Activated CD4-positive, alpha-beta T cell treated with anti-CD3 and anti-CD28 coated beads for 24 hours (primary cell): ENCODE data around the gene PIK3R6.

Experiments
- DNase-seq, 2 donors: peaks; one replicate each; pipeline ENCODE4 v3.0.0-alpha.2; 2020; ENCODE audit warnings: low read depth in 2 of 2

The PIK3R6 gene

DNA sequence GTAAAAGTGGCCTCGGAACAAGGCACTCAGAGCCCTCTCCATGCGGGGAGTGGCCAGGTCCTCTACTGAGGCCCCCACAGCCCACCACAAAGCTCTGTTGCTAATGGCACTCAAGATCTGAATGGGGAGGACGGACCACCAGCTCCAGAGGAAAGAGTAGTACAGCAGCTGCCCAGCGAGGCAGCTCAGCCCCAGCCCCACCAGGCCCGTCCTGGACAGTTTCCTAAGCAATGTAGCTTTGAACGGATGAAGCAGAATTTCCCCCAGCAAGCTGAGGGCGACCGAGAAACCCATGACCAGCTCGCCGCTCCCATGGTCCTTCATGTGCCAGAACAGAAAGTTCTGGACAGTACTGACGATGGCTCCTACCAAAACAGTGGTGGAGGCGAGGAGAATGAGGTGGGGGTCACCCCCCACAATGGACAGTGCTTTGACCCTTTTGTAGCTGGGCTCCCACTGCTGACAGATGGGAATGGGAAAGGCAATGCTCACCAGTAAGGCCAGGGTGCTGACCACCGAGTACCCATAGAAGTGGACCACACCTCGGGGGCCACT, 69.8 kb downstream of the PIK3R6 start:
- DNase-seq, result no peak

DNA sequence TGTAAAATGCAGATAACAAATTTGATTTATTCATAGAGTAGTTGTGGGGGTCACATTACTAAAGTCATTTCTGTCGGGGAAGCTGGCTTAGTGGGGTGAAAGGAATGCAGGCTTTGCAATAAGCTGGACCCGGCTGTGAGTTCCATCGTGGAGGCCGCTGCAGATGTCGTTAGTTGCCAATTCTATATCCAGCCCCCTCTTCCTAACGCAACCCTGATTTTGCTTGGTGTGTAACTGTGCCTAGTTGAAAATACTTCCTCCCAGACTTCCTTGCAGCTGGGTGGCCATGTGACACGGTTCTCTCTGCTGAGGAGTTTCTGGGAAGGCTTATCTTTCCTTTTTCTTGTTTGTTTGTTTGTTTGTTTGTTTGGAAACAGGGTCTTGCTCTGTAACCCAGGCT, 72.8 kb downstream of the PIK3R6 start:
- no peak for DNase-seq

DNA sequence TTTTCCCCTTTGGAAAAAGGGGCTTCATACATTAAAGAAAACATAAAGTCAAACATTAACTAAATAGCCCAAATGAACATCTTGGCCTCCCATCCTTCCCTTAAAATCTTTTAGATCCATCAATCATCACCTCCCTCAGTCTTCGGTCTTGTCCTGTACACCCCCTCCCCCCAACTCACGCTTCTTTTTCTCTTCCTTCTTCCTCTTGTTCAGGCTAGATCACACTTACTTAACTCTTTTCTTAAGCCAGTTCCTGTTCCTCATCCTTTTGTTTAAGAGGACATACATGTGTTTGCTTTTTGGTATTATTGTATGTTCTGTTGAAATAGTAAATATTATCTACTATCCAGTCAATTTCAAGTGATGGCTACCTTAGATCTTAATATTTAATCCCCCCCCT, 73.8 kb downstream of the PIK3R6 start:
- no peak for DNase-seq

DNA sequence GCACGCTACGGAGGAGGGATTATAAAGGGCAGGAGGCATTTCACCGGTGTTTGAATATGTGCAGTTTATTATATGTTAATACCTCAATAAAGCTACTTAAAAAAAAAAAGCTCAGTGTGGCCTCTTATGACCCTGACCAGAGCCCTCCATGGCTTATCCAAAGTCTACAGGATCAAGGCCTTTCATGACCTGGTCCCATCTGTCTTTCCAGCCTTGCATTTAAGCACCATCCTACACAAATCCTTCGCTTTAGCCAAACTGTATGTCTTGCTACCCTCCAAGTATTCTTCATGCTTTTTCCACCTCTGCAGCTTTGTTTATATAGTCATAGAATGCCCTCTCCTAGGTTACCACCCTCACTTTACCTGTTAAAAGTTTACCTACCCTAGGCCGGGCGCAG, 74.8 kb downstream of the PIK3R6 start:
- DNase-seq, result no peak

DNA sequence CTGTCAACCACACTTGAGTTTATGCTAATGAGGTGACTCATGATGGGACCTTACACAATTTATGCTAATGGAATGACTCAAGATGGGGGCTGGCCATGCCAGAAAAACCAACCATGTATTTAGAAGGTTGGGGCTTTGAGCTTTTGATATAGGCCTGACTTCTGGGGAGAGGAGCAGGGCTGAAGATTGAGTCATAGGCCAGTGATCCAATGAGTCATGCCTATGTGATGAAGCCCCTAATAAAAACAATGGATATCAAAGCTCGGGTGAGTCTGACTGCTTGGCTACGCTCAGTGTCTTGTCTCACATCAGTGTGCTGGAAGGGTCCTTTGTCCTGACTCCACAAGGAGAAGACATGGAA, 75.6 kb downstream of the PIK3R6 start:
- DNase-seq, result no peak

DNA sequence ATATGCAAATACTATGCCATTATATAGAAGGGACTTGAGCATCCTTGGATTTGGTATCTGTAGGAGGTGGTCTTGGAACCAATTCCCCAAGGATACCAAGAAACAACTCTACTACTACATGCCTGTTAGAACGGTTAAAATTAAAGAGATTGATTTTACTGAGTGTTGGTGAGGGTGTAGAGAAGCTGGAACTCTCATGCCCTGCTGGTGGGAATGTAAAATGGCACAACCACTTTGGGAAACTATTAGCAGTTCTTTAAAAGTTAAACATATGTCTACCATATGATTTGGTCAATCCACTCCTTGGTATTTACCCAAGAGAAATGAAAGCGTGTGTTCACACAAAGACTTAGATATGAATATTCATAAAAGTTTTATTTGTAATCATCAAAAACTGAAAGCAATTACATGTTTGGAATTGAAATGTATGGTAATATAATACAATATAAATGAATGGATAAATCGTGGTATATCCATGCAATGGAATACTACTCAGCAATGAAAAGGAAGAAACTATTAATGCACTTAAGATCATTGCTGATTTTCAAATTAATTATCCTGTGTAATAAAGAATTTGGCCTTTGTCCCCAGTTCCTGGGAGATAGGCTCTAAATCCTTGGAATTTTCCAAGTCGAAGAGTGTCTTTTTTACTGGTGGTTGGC, 76.1 kb downstream of the PIK3R6 start:
- no peak for DNase-seq

DNA sequence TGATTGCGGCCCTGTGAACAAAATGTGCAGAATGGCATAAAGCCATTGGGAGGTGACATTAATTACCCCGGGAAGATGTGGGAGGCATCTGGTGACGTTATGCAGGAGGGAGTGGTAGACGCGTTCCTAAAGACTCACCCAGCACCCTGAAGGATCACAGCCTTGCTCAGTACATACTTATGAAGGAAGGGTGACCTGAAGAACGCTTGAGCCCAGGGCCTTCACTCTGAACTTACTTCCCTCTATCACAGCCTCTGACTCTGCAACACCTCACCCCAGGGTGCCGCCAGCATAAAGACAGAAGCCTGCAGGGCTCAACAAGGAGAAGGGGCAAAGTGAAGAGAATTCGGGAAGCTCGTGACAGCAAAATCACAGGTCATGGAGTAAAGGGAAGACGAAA, 77.7 kb downstream of the PIK3R6 start:
- no peak for DNase-seq

DNA sequence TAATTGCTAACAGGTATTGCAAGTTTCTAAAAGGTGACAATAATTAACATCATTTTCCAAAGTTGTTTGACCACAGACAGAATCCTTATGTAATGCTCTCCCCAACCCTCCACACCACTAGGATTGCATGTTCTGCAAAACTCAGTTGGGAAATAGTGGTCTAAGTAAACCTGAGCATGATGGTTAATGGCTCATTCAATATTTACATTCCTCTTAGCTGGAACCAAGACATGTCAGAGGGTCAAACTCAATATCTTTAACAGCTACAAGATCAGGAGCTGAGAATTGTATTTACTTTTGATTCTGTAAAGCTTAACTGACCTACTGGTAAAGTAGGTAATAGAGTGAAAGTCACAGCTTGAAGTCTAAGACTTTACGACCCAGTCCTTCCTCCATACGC, 78.5 kb downstream of the PIK3R6 start:
- DNase-seq, result no peak

DNA sequence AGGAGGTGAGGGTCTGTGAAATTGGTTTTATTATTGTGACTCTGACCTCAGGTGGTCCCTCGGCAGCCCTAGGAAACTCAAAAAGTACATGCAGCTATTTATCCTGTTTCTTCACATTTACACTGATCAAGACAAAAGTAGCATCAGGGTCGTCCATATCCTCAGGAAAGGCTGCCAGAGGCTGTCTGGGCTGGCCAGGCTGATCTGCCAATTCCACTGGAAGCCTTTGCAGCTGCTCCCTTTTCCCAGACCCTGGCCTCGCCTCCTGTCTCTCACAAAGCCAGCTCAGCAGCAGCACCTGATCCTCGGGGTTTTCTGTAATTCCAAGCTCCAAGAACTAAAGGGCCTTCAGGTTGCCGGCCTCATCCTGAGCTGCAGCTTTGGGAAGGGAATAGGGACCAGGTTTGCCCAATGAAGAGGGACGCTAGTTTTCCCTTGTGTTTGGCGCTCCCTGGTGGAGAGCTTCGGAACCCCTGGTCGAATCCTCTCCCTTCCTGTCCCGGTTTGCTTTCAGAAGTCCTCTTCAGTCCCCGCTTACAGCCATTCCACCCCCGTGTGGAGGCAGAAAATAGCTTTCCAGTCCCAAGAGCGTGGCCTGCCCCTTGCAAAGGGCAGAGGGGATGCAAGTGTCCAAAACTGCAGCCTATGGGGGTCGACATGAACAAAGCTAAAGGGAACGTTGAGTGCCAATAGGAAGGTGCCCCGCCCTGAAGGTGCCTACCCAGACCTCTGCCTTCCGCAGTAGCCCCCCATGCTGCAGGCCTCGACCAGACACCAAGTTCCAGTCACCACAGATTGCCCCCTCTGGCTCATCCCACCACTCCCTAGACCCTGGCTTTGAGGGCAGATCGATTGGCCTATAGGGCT, 81.7 kb downstream of the PIK3R6 start:
- DNase-seq, result peak; percentile 50 to 66

DNA sequence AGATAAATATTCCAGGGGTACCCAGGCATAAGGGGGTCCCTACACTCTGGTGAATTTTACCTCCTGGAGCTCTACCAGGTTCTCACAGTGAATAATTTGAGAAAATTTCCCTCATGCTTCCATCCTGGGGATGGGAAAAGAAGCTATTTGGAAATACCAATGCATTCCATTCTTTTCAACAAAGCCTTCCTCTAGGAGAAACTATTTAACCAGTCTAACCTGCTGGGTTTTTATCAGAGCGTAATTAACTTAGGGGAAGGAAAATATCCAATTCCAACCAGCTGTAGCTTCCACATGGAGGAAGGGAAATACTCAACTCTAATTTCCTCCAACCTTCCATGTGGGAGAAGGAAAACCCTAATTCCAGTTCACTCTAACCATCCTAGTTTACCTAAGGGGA, 85.3 kb downstream of the PIK3R6 start:
- no peak for DNase-seq

DNA sequence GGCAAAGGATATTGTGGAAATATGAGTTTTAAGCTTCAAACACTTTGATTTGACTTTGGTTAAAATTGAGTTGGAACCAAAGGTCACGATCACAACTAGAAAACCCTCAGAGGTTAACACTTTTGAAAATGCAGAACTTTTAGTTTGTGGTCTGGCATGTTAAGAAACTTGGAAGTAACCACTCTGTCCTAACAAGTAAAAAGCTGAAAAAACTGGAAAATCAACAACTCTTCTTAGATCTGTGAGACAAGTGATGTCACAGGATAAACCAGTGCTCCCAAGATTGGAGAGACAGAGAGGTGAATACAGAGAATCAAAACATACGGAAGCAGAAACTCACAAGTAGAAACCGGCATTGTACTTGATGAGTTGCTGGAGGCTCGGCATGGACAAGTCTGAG, 85.7 kb downstream of the PIK3R6 start:
- DNase-seq, result no peak

DNA sequence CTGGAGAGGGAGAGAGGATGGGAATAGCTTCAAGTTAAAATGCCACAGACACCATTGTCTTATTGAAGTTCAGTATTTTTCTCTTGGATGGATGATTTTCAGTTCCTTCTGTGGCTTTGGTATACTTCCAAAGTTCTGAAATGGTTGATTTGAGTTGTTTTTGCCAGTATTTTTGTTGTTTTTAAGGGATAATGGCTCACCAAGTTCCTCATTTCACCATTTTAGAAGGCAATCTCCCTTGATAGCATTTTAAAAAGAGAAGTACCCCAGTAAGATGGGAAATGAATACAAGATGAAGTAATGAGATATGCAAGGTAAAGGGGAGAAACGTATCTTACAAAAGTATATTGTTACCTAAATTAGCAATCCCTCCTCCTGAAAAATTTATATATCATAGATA, 90.6 kb downstream of the PIK3R6 start:
- DNase-seq, result no peak

DNA sequence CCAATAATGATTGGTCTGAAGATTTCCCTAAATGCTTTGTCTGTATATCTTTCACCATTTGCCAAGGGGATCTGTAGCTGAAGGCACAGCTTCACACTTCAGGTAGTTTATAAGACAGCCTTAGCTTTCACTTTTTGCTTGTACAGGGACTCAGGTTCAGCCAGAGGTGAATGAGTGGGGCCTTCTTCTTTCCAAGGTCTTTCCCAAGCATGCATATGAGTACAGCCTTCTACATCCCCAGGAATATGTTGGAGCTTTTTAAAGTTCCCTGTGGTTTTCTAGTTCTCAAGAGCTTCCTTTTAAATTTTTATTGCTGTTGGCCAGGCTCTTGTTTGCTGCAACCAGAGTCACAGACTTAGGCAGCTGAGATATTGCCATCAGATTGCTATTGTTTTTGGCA, 91.2 kb downstream of the PIK3R6 start:
- no peak for DNase-seq

DNA sequence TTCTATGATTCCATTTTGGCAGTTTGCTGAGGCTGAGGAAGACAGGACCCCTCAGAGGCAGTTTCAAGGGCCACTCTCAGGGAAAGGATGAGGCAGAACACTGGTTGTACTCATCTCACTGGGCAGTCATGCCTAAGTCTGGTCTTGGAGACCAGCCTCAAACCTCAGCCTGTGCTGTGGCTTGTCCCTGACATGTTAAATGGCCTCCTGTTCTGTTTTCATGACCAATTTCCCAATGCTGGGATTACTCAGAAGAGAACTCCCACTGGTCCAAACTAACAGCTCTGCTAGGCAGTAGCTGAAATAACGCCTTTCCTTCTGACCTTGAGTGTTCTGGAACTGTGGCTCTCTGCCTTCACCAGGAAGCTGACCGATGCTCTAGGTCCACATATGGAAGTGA, 100.7 kb downstream of the PIK3R6 start:
- no peak for DNase-seq

DNA sequence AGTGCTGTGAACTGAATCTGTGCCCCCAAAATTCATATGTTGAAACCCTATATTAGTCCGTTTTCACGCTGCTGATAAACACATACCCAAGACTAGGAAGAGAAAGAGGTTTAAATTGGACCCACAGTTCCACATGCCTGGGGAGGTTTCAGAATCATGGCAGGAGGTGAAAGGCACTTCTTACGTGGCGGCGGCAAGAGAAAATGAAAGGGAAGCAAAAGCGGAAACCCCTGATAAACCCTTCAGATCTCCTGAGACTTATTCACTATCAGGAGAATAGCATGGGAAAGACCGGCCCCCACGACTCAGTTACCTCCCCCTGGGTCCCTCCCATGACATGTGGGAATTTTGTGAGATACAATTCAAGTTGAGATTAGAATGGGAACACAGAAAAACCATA, 105.5 kb downstream of the PIK3R6 start:
- no peak for DNase-seq

DNA sequence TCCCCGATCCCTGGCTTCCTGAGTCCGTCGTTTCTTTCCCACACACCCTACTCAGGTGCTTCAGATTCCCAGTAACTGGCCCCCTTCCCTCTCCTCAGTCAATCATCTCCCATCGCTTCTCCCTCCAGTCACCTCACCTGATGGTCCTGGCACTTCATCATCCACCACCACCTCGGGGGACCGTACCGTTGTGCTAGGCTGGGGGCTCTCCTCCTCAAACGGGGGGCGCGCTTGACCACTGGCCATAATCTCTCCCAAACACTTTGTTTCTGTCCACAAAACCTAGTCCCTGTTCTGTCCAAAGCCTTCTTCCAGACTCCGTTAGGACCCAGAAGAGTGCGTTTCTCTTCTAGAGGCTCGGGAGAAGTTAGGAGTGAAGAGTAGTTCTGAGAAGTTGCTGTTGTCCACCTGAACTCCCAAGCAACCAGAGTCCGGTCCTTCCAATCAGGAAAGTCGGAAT, 109.3 kb downstream of the PIK3R6 start, which contains the start of gene SPDYE4:
TSS of gene SPDYE4 (minus strand) at position 410 of the 460 bp plus-strand sequence. CDS start at position 246, 164 bp downstream.
- DNase-seq, result no peak

DNA sequence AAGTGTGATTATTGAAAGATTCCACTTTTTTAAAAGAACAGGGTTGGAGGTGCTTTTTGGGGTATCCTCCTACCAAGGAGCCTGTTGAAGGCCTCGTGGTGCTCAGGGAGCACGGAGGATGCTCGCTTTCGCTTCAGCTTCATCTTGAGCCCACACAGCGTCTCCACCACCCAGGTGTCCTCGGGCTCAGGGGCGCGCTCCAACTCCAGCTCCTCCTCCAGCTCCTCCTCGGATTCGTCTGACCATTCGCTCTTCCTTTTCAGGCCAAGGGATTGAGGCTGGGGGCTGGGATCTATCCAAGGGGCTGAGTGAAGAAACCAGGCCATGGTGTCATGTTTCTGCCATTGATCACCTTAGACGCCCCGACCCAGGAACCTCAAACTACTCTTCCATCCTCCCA, 110.3 kb downstream of the PIK3R6 start:
- no peak for DNase-seq

DNA sequence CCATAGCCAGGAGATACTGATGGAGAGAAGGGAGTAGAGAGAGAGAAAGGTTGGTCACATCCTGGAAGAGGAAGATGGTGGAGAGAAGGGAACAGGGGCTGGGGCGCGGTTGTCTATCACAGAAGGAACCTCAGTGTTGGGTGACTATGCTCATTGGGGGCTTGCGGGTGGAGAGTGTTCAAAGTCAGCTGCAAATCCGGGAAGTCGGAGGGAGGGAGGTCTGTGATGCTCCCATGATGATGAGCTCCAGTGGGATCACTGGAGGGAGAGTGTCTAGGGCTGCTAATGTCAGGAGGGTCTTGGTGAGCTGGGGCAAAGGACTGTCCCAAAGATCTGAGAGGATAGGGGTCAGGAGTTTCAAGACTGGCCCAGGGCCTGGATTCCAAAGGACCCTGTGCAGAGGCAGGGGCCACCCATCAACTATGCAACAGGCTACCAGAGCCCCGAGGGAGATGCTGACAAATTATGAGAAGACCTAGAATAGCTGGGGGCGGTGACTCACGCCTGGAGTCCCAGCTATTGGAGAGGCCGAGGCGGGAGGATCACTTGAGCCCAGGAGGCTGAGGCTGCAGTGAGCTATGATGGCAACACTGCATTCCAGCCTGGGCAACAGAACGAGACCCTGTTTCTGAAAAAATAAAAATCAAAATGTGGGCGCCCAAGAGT, 111.8 kb downstream of the PIK3R6 start:
- DNase-seq, result no peak

DNA sequence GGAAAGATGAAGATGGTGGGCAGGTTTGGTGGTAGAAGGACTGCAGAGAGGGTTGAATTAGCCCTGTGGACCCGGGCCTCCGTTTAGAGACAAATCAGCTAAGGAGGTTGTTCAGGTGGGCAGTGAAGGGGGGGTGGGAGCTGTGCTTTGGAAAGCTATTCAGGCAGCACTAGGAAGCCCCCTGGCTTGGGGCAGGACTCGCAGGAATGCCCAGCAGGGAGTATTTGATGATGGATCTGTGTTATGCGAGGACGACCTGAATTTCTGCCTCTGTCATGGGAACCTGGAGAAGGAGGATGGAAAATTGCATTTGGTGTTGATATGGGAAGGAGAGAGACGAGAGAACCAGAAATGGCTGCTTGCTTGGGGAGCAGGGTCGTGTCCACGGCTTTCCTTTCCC, 112.6 kb downstream of the PIK3R6 start:
- DNase-seq, result no peak

DNA sequence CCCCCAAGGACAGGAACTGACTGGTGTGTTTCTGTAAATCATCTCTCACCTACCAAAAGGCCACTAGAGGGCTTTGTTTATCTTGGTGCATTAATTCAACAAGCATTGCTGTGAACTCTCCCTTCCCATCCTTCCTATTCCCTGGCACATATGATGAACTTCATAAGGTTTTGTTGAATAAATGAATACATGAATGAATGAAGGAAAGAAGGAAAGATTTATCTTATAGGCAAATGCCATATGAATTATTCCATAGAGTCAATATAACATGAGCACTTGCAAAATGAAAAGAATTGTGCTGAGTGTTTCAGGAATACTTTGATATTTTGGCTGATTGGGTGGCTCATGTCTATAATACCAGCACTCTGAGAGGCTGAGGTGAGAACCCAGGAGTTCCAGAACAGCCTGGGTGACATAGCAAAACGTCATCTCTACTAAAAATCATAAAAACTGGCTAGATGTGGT, 113.5 kb downstream of the PIK3R6 start:
- no peak for DNase-seq

DNA sequence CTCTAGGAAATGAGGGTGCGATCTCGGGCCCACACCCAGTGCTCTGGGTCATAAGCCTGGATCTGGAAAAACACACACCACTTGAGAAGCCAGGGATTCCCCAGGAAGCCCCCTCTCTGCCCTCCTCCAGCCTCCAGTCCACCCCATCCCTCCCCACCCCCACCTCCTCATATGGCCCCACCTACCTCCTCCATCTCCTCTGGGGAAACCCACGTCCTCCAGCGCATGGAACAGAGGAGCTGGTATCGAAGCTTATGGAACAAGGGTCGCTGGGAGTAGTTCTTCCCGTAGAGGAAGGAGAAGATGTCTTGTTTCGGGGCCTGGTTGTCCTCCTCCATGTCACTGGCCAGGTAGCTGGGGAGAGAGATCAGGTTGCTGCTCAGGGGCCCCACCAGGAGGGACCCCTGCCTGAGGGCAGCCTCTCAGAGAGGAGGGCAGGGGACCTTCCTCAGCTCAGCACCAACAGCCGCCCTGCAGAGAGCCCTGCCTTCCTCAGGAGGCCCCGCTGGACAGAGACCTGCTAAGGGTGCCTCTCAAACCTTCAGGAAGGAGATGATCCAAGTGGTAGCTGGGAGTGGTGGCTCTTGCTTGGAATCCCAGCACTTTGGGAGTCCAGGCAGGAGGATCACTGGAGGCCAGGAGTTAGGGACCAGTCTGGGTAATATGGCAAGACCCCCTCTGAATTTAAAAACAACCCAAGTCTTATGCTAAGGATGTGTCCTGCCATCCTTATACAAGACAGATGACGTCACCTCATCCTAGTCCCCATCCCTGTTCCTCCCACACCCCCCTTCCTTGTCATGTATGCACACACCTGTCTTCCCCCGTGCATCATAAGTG, 114.1 kb downstream of the PIK3R6 start:
- no peak for DNase-seq
